Caco-2 (cell line): ENCODE data around the gene NRL. TPM values are rescaled to one million over a fixed set of nuclear protein-coding genes. Genes with fewer than 3 reads are reported as not detected.

Experiments used
- BruUV-seq: library from RNA; stranded (reverse); fragments of 400-500 nt; replicated peaks from 2 replicates; lab custom pipeline; 2021; lab: Mats Ljungman, UMichigan
- CTCF ChIA-PET: fragments of 300-600 bp; sonication (Branson Sonifier 250); formaldehyde crosslinking; loops from one replicate; lab custom pipeline; 2022; ENCODE audit warnings: antibody characterized with exemption; lab: Charles Lee
- POLR2A ChIA-PET: fragments of 300-600 bp; sonication (Branson Sonifier 250); formaldehyde crosslinking; loops from one replicate; lab custom pipeline; 2022; ENCODE audit warnings: antibody characterized with exemption; lab: Charles Lee
- DNase-seq, 2 experiments: peaks; one replicate each; pipeline versions ENCODE4 v3.0.0 to v3.0.0-alpha.2; 2020 to 2022
- H3K27me3 ChIP-seq: replicated peaks from 2 replicates; pipeline ENCODE4 v1.6.0; 2011; ENCODE audit warnings: low read length; ENCODE audit not compliant: control insufficient read depth, insufficient read depth
- H3K36me3 ChIP-seq: 2 replicates; pipeline ENCODE4 v1.5.1; 2011; ENCODE audit warnings: low read length; ENCODE audit not compliant: control insufficient read depth, insufficient read depth
- H3K4me1 ChIP-seq: fragments of 250-450 bp; sonication (Bioruptor Pico); 2 replicates; pipeline ENCODE4 v1.5.1; 2020; ENCODE audit warnings: mild to moderate bottlenecking
- H3K4me3 ChIP-seq: 2 replicates; pipeline ENCODE4 v1.5.1; 2011; ENCODE audit warnings: low read depth, mild to moderate bottlenecking, control low read depth, low read length
- H3K9me3 ChIP-seq: fragments of 250-450 bp; sonication (Bioruptor Pico); 2 replicates; pipeline ENCODE4 v1.5.1; 2020; ENCODE audit warnings: mild to moderate bottlenecking, moderate library complexity
- H3K27ac Mint-ChIP-seq: one replicate; pipeline ENCODE4 v1.8.0; 2022; ENCODE audit warnings: mixed read lengths; ENCODE audit not compliant: unreplicated experiment
- H3K27me3 Mint-ChIP-seq: one replicate; pipeline ENCODE4 v1.8.0; 2022; ENCODE audit warnings: mixed read lengths; ENCODE audit not compliant: insufficient read depth, unreplicated experiment
- H3K36me3 Mint-ChIP-seq: one replicate; pipeline ENCODE4 v1.8.0; 2022; ENCODE audit warnings: mild to moderate bottlenecking, mixed read lengths; ENCODE audit not compliant: insufficient read depth, unreplicated experiment
- H3K4me1 Mint-ChIP-seq: one replicate; pipeline ENCODE4 v1.8.0; 2022; ENCODE audit warnings: low read depth, mixed read lengths; ENCODE audit not compliant: unreplicated experiment
- H3K4me3 Mint-ChIP-seq: one replicate; pipeline ENCODE4 v1.8.0; 2022; ENCODE audit warnings: mild to moderate bottlenecking, moderate library complexity, mixed read lengths; ENCODE audit not compliant: unreplicated experiment
- H3K9me3 Mint-ChIP-seq: one replicate; pipeline ENCODE4 v1.8.0; 2022; ENCODE audit warnings: mixed read lengths; ENCODE audit not compliant: unreplicated experiment
- CTCF ChIP-seq, 2 experiments: fragments of 200-600 bp in 1 of 2; IDR thresholded peaks; 1 replicate in 1 of 2; 2 replicates in 1 of 2; pipeline versions ENCODE4 v1.5.1 to v1.8.0; 2011 to 2022; ENCODE audit warnings: antibody characterized with exemption in 1 of 2, control low read depth in 1 of 2, inconsistent platforms in 1 of 2, low read depth in 1 of 2, low read length in 1 of 2, mild to moderate bottlenecking in 1 of 2, moderate library complexity in 1 of 2; ENCODE audit not compliant: insufficient read depth in 1 of 2, severe bottlenecking in 1 of 2, unreplicated experiment in 1 of 2
- intact Hi-C: fragments of 100-400 bp; cut with micrococcal nuclease; formaldehyde crosslinking; loops from one replicate; pipeline ENCODE4 v1.10.0; 2022; ENCODE audit not compliant: unreplicated experiment
- total RNA-seq: library from RNA; stranded (reverse); gene quantifications from 2 replicates; pipeline ENCODE4 v1.2.3, GENCODE V29; 2022

Gene NRL
- total RNA-seq, 1 experiment from 2014 or later: 2.1 TPM

GRCh38 chr14:24115422-24116127 is 826 bp upstream of the NRL start:
- POLR2A ChIA-PET: interaction anchor here (0.6 to 3.3 kb wide), 15 partner anchors 10 to 794 kb away, joined by 3 to 72 read pairs (median 5); partner anchors contain the start of genes CARMIL3, EMC9, IPO4 and IRF9
- peaks cover 13% of the 10 kb centered on the region for H3K4me1 Mint-ChIP-seq
- TF ChIP-seq CTCF (IDR thresholded peaks at IDR 0.05; ENCODE audit: insufficient read depth in 1 of 2, low read depth in 1 of 2, low read length in 1 of 2, severe bottlenecking in 1 of 2, unreplicated experiment in 1 of 2): no peak
- peak overlapping the region; percentile 98 for H3K27ac Mint-ChIP-seq
- no peaks in the 10 kb centered on the region for H3K27me3 Mint-ChIP-seq
- intact Hi-C loops: loop anchor here (1.0 to 2.0 kb wide), 3 partner anchors 21 to 73 kb away; partner anchors contain the start of genes IPO4, PSME1 and PSME2
- CTCF ChIA-PET: interaction anchor here (1.1 to 3.3 kb wide), 12 partner anchors 10 to 1047 kb away, joined by 3 to 26 read pairs (median 7); partner anchors contain the start of genes EMC9, IRF9, PCK2 and PSME1
- peaks cover 36% of the 10 kb centered on the region for H3K36me3 Mint-ChIP-seq
- Histone ChIP-seq H3K36me3 (peaks cover 4% of the 10 kb centered on the region), H3K27me3 (no peaks in the 10 kb centered on the region), H3K9me3 (no peaks in the 10 kb centered on the region), H3K4me1 (no peaks in the 10 kb centered on the region), H3K4me3 (peak overlapping the region; percentile 74)
- no peaks in the 10 kb centered on the region for H3K9me3 Mint-ChIP-seq
- H3K4me3 Mint-ChIP-seq: peak overlapping the region; percentile 100
- BruUV-seq: TSS peak; percentile 68
- DNase-seq: no peak

- BruUV-seq: no TSS peak
- H3K36me3 Mint-ChIP-seq: peaks cover 29% of the 10 kb centered on the region
- no peaks in the 10 kb centered on the region for H3K27me3 Mint-ChIP-seq
- DNase-seq: peak; percentile 95 to 96
- peaks cover 2% of the 10 kb centered on the region; the same call in 1 of the 2 replicates for H3K36me3 ChIP-seq
- peak overlapping the region; percentile 98 for H3K27ac Mint-ChIP-seq
- CTCF ChIA-PET: interaction anchor here (0.6 to 3.3 kb wide), 14 partner anchors 8 to 1045 kb away, joined by 3 to 26 read pairs (median 5); partner anchors contain the start of genes EMC9, IRF9, PCK2 and PSME1
- POLR2A ChIA-PET: interaction anchor here (0.6 to 3.3 kb wide), 18 partner anchors 11 to 793 kb away, joined by 3 to 72 read pairs (median 5); partner anchors contain the start of genes CARMIL3, CHMP4A, EMC9 and IPO4
- H3K9me3 ChIP-seq: no peaks in the 10 kb centered on the region
- no peak for TF ChIP-seq CTCF (IDR thresholded peaks at IDR 0.05; ENCODE audit: insufficient read depth in 1 of 2, low read depth in 1 of 2, low read length in 1 of 2, severe bottlenecking in 1 of 2, unreplicated experiment in 1 of 2)
- H3K4me3 ChIP-seq: peak overlapping the region; percentile 77
- H3K4me1 Mint-ChIP-seq: peaks cover 13% of the 10 kb centered on the region
- H3K9me3 Mint-ChIP-seq: no peaks in the 10 kb centered on the region
- peaks cover 3% of the 10 kb centered on the region; the same call in 1 of the 2 replicates for H3K4me1 ChIP-seq
- peak overlapping the region; percentile 100 for H3K4me3 Mint-ChIP-seq
- no peaks in the 10 kb centered on the region for H3K27me3 ChIP-seq
- intact Hi-C loops: loop anchor here (1.0 to 2.0 kb wide), 4 partner anchors 20 to 75 kb away; partner anchors contain the start of genes EMC9, IPO4, IRF9 and PCK2
These were observed 783 bp downstream of the NRL start for GRCh38 chr14:24113801-24114531.
